Right atrium auricular region (tissue), 2 donors: ENCODE measurements around the gene LMF1. TPM values are rescaled to one million over a fixed set of nuclear protein-coding genes. Genes with fewer than 3 reads are reported as not detected.

Source experiments
- DNase-seq: peaks from one replicate; pipeline ENCODE4 v3.0.0-alpha.2; 2019; ENCODE audit warnings: low spot score
- H3K27ac ChIP-seq, 2 donors: fragments of 200-600 bp; sonication (generic); 1 replicate in 1 of 2; 2 replicates in 1 of 2; pipeline ENCODE4 v1.5.1; 2016 to 2019
- H3K27me3 ChIP-seq, 2 donors: fragments of 200-600 bp; sonication (generic); one replicate each; pipeline versions ENCODE4 v1.5.1 to v1.6.0; 2017 to 2019
- H3K36me3 ChIP-seq: fragments of 200-600 bp; sonication (generic); one replicate; pipeline ENCODE4 v1.5.1; 2016
- H3K4me1 ChIP-seq, 2 donors: fragments of 200-600 bp; sonication (generic); one replicate each; pipeline versions ENCODE4 v1.5.1 to v1.6.0; 2017 to 2019
- H3K4me3 ChIP-seq, 2 donors: fragments of 200-600 bp; sonication (generic); 1 replicate in 1 of 2; 2 replicates in 1 of 2; pipeline ENCODE4 v1.5.1; 2017 to 2019; ENCODE audit warnings: mild to moderate bottlenecking in 1 of 2, moderate library complexity in 1 of 2
- H3K9me3 ChIP-seq, 2 donors: fragments of 200-600 bp; sonication (generic); one replicate each; pipeline ENCODE4 v1.5.1; 2019
- total RNA-seq, 2 donors: library from RNA; depleted of rRNA; stranded (reverse); fragments of >200 nt; gene quantifications; one replicate each; pipeline ENCODE4 v1.1.0, GENCODE V29; 2016
- TF ChIP-seq, protein P1 (sequence below), 2 donors: fragments of 200-600 bp; sonication (generic); IDR thresholded peaks; one replicate each; pipeline ENCODE4 v1.5.1; 2019; ENCODE audit warnings: antibody characterized with exemption in 2 of 2

Gene LMF1
- total RNA-seq, 2 donors from 2014 or later: 11.9 to 14.1 TPM

DNA sequence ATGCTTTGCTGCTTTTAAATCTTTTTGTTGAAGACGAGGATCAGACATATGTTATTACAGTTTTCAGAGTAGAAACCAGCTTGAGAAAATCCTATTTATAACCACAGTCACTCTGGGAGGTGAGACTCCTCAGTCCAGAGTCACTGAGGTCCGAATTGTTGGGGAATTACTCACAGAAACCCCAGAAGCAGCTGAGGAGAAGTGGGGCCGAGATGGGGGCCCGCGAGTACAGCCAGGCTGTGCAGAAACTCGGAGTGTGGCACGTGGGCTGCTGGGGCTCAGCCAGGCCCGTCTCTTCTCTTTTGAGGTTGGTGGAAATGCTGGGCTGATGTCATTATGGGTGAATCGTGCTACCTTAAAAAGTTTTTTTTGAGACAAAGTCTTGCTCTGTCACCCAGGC lies 155.8 kb downstream of the LMF1 start:
- Histone ChIP-seq H3K4me1 (peaks cover 0 to 16% of the 10 kb centered on the region in 2 donors), H3K27me3 (peaks cover 0 to 15% of the 10 kb centered on the region in 2 donors), H3K4me3 (no peak overlapping the region), H3K9me3 (no peaks in the 10 kb centered on the region), H3K36me3 (no peaks in the 10 kb centered on the region), H3K27ac (no peak overlapping the region)
- TF ChIP-seq, protein P1, sequence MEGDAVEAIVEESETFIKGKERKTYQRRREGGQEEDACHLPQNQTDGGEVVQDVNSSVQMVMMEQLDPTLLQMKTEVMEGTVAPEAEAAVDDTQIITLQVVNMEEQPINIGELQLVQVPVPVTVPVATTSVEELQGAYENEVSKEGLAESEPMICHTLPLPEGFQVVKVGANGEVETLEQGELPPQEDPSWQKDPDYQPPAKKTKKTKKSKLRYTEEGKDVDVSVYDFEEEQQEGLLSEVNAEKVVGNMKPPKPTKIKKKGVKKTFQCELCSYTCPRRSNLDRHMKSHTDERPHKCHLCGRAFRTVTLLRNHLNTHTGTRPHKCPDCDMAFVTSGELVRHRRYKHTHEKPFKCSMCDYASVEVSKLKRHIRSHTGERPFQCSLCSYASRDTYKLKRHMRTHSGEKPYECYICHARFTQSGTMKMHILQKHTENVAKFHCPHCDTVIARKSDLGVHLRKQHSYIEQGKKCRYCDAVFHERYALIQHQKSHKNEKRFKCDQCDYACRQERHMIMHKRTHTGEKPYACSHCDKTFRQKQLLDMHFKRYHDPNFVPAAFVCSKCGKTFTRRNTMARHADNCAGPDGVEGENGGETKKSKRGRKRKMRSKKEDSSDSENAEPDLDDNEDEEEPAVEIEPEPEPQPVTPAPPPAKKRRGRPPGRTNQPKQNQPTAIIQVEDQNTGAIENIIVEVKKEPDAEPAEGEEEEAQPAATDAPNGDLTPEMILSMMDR (IDR thresholded peaks at IDR 0.05): no peak
- DNase-seq: no peak

DNA sequence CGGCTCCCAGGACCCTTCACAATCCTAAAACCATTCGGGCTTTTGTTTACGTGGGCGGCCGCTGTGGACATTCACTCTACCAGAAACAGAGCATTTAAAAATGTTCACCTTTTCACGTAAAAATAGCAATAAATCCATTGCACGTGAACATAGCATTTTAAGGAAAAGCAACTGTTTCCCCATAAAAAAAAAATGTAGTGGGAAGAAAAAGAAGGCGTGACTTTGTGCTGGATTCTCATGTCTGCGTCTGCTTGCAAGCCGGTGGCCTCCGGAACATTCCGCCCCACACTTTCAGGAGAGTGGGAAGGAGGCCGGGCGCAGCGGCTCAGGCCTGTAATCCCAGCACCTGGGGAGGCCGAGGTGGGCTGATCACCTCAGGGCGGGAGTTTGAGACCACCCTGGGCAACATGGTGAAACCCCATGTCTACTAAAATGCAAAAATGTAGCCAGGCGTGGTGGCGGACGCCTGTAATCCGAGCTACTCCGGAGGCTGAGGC lies 156.8 kb downstream of the LMF1 start:
- Histone ChIP-seq H3K4me1 (peaks cover 0 to 16% of the 10 kb centered on the region in 2 donors), H3K36me3 (no peaks in the 10 kb centered on the region), H3K4me3 (peak overlapping the region in 1 of 2 donors; percentile 39), H3K9me3 (no peaks in the 10 kb centered on the region), H3K27me3 (peaks cover 0 to 15% of the 10 kb centered on the region in 2 donors), H3K27ac (no peak overlapping the region)
- TF ChIP-seq, protein P1 (IDR thresholded peaks at IDR 0.05): peak; percentile 1 to 27
- no peak for DNase-seq

DNA sequence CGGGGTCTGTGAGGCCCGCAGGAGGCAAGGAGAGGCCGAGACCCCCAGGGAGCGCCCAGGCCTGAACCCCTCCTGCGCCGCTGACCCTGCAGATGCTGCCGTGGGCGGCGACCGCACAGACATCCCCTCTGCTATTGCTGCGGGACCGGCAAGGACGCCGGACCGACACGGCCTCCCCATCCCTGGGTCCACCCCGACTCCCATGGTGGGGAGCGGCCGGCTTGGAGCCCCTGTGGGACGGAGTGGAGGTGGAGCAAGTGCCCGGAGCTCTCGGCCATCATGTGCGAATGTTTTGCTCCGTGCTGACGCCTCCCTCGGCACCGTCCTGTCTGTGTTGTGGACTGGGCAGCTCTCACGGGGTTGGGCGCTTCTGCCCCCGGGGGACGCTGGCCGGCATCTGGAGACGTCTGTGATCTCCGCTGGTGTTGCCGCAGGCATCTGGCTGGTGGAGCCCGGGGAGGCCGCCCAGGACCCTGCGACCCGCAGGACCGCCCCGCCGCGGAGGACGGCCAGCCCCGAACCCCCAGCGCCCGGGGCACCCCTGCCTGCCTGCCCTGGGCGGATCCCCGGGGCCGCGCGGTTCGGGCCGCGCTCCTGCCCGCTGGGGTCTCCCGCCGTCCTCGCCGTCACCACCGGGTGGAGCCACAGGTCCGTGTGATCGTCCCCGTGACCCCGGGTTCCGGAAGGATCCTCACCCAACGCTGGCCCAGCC lies 157.4 kb downstream of the LMF1 start:
- Histone ChIP-seq H3K4me3 (peak overlapping the region; percentile 19 to 39), H3K27me3 (peaks cover 0 to 15% of the 10 kb centered on the region in 2 donors)

DNA sequence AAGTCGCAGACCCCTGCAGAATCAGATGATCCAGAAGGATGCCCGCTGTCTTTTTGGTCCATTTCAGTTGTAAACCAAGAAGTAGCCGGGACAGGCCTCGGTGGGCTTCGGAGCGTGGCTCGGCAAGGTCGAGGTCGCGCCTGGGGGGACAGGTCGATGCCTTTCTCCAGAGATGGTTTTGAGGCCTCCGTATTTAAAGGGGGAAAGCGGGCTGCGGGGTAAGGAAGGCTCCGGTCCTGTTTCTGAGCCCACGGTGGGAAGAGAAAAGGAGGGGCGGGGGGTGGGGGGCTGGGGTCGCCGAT lies 162.7 kb downstream of the LMF1 start:
- DNase-seq: no peak
- TF ChIP-seq, protein P1 (IDR thresholded peaks at IDR 0.05): no peak
- peak overlapping the region; percentile 90 to 92 for H3K27ac ChIP-seq
- no peaks in the 10 kb centered on the region for H3K27me3 ChIP-seq
- H3K4me3 ChIP-seq: peak overlapping the region; percentile 77 to 92
- no peaks in the 10 kb centered on the region for H3K9me3 ChIP-seq
- peaks cover 0 to 24% of the 10 kb centered on the region in 2 donors for H3K4me1 ChIP-seq
- no peaks in the 10 kb centered on the region for H3K36me3 ChIP-seq

More for the DNA sequence above, 157.4 kb downstream of the LMF1 start:
- TF ChIP-seq, protein P1 (IDR thresholded peaks at IDR 0.05): peak; percentile 52 to 78
- H3K9me3 ChIP-seq: no peaks in the 10 kb centered on the region
- peaks cover 0 to 18% of the 10 kb centered on the region in 2 donors for H3K4me1 ChIP-seq
- DNase-seq: no peak
- H3K36me3 ChIP-seq: no peaks in the 10 kb centered on the region
- no peak overlapping the region for H3K27ac ChIP-seq

DNA sequence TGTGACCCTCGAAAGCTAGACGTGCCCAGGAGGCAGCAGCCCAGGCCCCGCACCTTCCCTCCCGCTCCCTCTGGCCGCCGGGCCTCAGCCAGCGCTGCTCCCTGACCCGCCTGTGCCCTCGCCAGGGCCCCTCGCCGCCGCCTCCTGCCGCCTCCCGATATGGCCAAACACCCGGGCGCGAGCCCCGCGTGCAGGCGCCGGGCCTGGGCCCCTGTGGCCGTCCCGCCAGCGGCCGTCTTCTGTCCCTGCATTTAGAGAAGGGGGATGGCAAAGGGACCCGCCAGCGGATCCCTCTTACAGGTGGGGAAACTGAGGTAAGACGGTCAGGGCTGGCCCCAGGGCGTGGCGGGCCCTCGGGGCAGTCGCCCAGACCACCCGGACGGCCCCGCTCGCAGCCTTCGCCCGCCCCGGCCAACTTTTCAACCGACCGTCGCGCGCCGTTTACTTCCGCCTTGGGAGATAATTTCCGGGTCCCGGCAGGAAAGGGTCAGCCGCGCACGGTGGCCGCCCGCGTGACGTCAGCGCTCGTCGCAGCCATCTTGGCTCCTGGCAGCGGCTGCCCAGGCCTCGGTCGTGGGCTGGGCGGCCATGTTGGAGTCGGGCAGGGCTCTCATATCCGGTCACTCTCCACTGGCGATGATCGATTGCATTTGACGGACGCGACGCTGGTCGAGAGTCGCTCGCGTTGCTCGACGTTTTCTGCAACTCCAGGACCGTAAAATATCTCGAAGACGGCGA lies 163.3 kb downstream of the LMF1 start:
- Histone ChIP-seq H3K36me3 (no peaks in the 10 kb centered on the region), H3K27me3 (no peaks in the 10 kb centered on the region), H3K9me3 (no peaks in the 10 kb centered on the region), H3K4me3 (peak overlapping the region; percentile 77 to 92), H3K27ac (peak overlapping the region; percentile 90 to 92), H3K4me1 (peaks cover 0 to 24% of the 10 kb centered on the region in 2 donors)
- peak; percentile 95 for DNase-seq
- TF ChIP-seq, protein P1 (IDR thresholded peaks at IDR 0.05): no peak
